Measurements from ENCODE around the gene GPRIN3. TPM values are rescaled to one million over a fixed set of nuclear protein-coding genes. Genes with fewer than 3 reads are reported as not detected.

GPRIN3 gene
- total and polyA plus RNA-seq, 7 donors = 1.6 to 4.6 (median 1.8) TPM

- 62 to 71% methylated on average over 1 of the region's 1 CpG for WGBS, 2 donors
- H3K27ac ChIP-seq = no peak overlapping the region
- no peaks in the 10 kb centered on the region for H3K36me3 ChIP-seq
- no peak for DNase-seq
- H3K4me1 ChIP-seq = no peaks in the 10 kb centered on the region
- no peak overlapping the region for H3K4me3 ChIP-seq
- intact Hi-C loops (cut with DNase I) = no loop called here
- no peaks in the 10 kb centered on the region for H3K27me3 ChIP-seq
- TF ChIP-seq POLR2AphosphoS5 (IDR thresholded peaks at IDR 0.05) (no peak), POLR2A (IDR thresholded peaks at IDR 0.05) (no peak), EP300 (IDR thresholded peaks at IDR 0.05) (no peak)
- TF ChIP-seq, protein P1, sequence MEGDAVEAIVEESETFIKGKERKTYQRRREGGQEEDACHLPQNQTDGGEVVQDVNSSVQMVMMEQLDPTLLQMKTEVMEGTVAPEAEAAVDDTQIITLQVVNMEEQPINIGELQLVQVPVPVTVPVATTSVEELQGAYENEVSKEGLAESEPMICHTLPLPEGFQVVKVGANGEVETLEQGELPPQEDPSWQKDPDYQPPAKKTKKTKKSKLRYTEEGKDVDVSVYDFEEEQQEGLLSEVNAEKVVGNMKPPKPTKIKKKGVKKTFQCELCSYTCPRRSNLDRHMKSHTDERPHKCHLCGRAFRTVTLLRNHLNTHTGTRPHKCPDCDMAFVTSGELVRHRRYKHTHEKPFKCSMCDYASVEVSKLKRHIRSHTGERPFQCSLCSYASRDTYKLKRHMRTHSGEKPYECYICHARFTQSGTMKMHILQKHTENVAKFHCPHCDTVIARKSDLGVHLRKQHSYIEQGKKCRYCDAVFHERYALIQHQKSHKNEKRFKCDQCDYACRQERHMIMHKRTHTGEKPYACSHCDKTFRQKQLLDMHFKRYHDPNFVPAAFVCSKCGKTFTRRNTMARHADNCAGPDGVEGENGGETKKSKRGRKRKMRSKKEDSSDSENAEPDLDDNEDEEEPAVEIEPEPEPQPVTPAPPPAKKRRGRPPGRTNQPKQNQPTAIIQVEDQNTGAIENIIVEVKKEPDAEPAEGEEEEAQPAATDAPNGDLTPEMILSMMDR (IDR thresholded peaks at IDR 0.05) = no peak
- H3K9me3 ChIP-seq = no peaks in the 10 kb centered on the region
These were observed 7.1 kb downstream of the GPRIN3 start for GRCh38 chr4:89300499-89300898.

- no peak overlapping the region for H3K27ac ChIP-seq
- no peaks in the 10 kb centered on the region for H3K27me3 ChIP-seq
- WGBS, 2 donors = 69 to 84% methylated on average over 2 of the region's 2 CpGs
- no peaks in the 10 kb centered on the region for H3K9me3 ChIP-seq
- H3K4me1 ChIP-seq = no peaks in the 10 kb centered on the region
- H3K36me3 ChIP-seq = no peaks in the 10 kb centered on the region
- DNase-seq = no peak
- no peak overlapping the region for H3K4me3 ChIP-seq
- no peak for TF ChIP-seq POLR2A (IDR thresholded peaks at IDR 0.05)
- TF ChIP-seq EP300 (IDR thresholded peaks at IDR 0.05) = no peak
- no peak for TF ChIP-seq POLR2AphosphoS5 (IDR thresholded peaks at IDR 0.05)
- TF ChIP-seq, protein P1 (IDR thresholded peaks at IDR 0.05) = no peak
- intact Hi-C loops (cut with DNase I) = no loop called here
These were observed 7.5 kb downstream of the GPRIN3 start for GRCh38 chr4:89300060-89300459.

GRCh38 chr4:89299153-89299791 lies 8.3 kb downstream of the GPRIN3 start:
- Histone ChIP-seq H3K4me1 (no peaks in the 10 kb centered on the region), H3K27me3 (no peaks in the 10 kb centered on the region), H3K4me3 (peak overlapping the region in 2 of 4 donors; percentile 8 to 10), H3K27ac (peak overlapping the region in 3 of 4 donors; percentile 27 to 47 (median 35)), H3K36me3 (no peaks in the 10 kb centered on the region), H3K9me3 (no peaks in the 10 kb centered on the region)
- intact Hi-C loops (cut with DNase I) = no loop called here
- TF ChIP-seq EP300 (IDR thresholded peaks at IDR 0.05) (no peak), POLR2AphosphoS5 (IDR thresholded peaks at IDR 0.05) (no peak), POLR2A (IDR thresholded peaks at IDR 0.05) (no peak)
- TF ChIP-seq, protein P1 (IDR thresholded peaks at IDR 0.05) = no peak
- 8 to 24% methylated on average over 10 of the region's 10 CpGs for WGBS, 2 donors
- no peak for DNase-seq

DNA sequence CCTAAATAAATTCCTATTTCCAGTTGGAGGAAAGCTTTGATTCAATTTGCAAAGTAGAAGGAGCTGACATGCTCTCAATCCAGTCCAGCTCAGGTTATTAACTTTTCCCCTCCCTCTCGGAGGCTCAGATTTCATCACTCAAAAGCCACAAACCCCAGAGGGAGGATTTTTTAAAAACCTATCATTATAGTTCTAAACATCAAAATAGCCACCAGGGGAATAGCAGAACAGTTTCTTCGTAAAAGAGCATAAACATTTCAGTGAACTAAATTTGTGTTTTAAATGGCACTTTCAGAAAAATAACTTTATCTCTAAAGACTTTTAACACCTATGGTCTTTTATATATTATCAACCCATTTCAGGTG lies 8.8 kb downstream of the GPRIN3 start:
- H3K9me3 ChIP-seq = no peaks in the 10 kb centered on the region
- no peak for TF ChIP-seq POLR2AphosphoS5 (IDR thresholded peaks at IDR 0.05)
- TF ChIP-seq, protein P1 (IDR thresholded peaks at IDR 0.05) = peak in 1 of 4 experiments; percentile 9
- peak overlapping the region in 2 of 4 donors; percentile 35 to 47 for H3K27ac ChIP-seq
- no peaks in the 10 kb centered on the region for H3K36me3 ChIP-seq
- intact Hi-C loops (cut with DNase I) = no loop called here
- DNase-seq = no peak
- no peak overlapping the region for H3K4me3 ChIP-seq
- H3K27me3 ChIP-seq = no peaks in the 10 kb centered on the region
- WGBS, 2 donors = 15 to 18% methylated on average over 2 of the region's 2 CpGs
- no peaks in the 10 kb centered on the region for H3K4me1 ChIP-seq

GRCh38 chr4:89298155-89298554 lies 9.4 kb downstream of the GPRIN3 start:
- H3K4me3 ChIP-seq = no peak overlapping the region
- no peak for DNase-seq
- H3K27ac ChIP-seq = peak overlapping the region in 3 of 4 donors; percentile 15 to 47 (median 20)
- 15 to 19% methylated on average over 2 of the region's 2 CpGs for WGBS, 2 donors
- intact Hi-C loops (cut with DNase I) = no loop called here
- no peaks in the 10 kb centered on the region for H3K9me3 ChIP-seq
- TF ChIP-seq, protein P1 (IDR thresholded peaks at IDR 0.05) = no peak
- TF ChIP-seq POLR2AphosphoS5 (IDR thresholded peaks at IDR 0.05) = no peak
- no peak for TF ChIP-seq POLR2A (IDR thresholded peaks at IDR 0.05)
- no peak for TF ChIP-seq EP300 (IDR thresholded peaks at IDR 0.05)
- no peaks in the 10 kb centered on the region for H3K36me3 ChIP-seq
- H3K4me1 ChIP-seq = no peaks in the 10 kb centered on the region
- no peaks in the 10 kb centered on the region for H3K27me3 ChIP-seq
